Stomach (tissue), 9 donors: ENCODE results near the gene CHST11. TPM values are rescaled to one million over a fixed set of nuclear protein-coding genes. Genes with fewer than 3 reads are reported as not detected.

ENCODE experiments used
- DNase-seq, 2 donors: peaks; one replicate each; pipeline versions ENCODE4 v3.0.0 to v3.0.0-alpha.2; 2013 to 2019
- H3K27ac ChIP-seq, 5 donors: fragments of 200-600 bp in 4 of 5; sonication (generic) in 4 of 5; one replicate each; pipeline ENCODE4 v1.5.1; 2013 to 2019; ENCODE audit warnings: mild to moderate bottlenecking in 1 of 5, moderate library complexity in 1 of 5
- H3K27me3 ChIP-seq, 3 donors: fragments of 200-600 bp; sonication (generic); one replicate each; pipeline ENCODE4 v1.5.1; 2017 to 2019; ENCODE audit warnings: mixed run types in 1 of 3
- H3K36me3 ChIP-seq, 4 donors: fragments of 200-600 bp; sonication (generic); 1 replicate in 3 of 4; 2 replicates in 1 of 4; pipeline ENCODE4 v1.5.1; 2016 to 2019
- H3K4me1 ChIP-seq, 4 donors: fragments of 200-600 bp; sonication (generic); one replicate each; pipeline ENCODE4 v1.5.1; 2016 to 2019
- H3K4me3 ChIP-seq, 4 donors: fragments of 200-600 bp; sonication (generic) in 3 of 4; one replicate each; pipeline ENCODE4 v1.5.1; 2016 to 2019; ENCODE audit warnings: mild to moderate bottlenecking in 1 of 4
- H3K9me3 ChIP-seq, 4 donors: fragments of 200-600 bp; sonication (generic); one replicate each; pipeline ENCODE4 v1.5.1; 2016 to 2019
- EP300 ChIP-seq: sonication (generic); formaldehyde crosslinking; IDR thresholded peaks from one replicate; pipeline ENCODE4 v1.6.1; 2017; ENCODE audit warnings: antibody characterized with exemption
- POLR2A ChIP-seq, 4 donors: fragments of 450-650 bp; IDR thresholded peaks; one replicate each; pipeline ENCODE4 v1.6.1; 2016; ENCODE audit warnings: antibody characterized with exemption in 4 of 4, control low read depth in 2 of 4, mild to moderate bottlenecking in 1 of 4, moderate library complexity in 1 of 4
- POLR2AphosphoS5 ChIP-seq, 3 donors: sonication (generic); formaldehyde crosslinking; IDR thresholded peaks; one replicate each; pipeline ENCODE4 v1.6.1; 2016; ENCODE audit warnings: antibody characterized with exemption in 3 of 3
- WGBS, 5 donors: extraction: QIAGEN DNeasy Blood & Tissue Kit in 3 of 5; methylation state at CpG; one replicate each; pipeline versions ENCODE4 v1.1.5 to v1.1.7; 2013 to 2018; 5-methylcytosine and 5-hydroxymethylcytosine counted together
- intact Hi-C: fragments of 100-400 bp; cut with DNase I; formaldehyde crosslinking; loops from one replicate; pipeline ENCODE4 v1.15.1; 2023; ENCODE audit warnings: low total_unique reads
- polyA plus RNA-seq, 3 donors: library from polyadenylated mRNA; stranded (reverse); fragments of 200-250 nt; gene quantifications; one replicate each; pipeline ENCODE4 v1.2.3, GENCODE V29; 2013
- total RNA-seq, 5 donors: library from RNA; depleted of rRNA; stranded (reverse); fragments of >200 nt; gene quantifications; one replicate each; pipeline versions ENCODE4 v1.1.0 to v1.2.3, GENCODE V29; 2014 to 2016
- TF ChIP-seq, protein P1 (sequence below), 7 experiments: fragments of 450-650 bp in 4 of 7; fragments of 200-600 bp in 3 of 7; sonication (generic) in 3 of 7; IDR thresholded peaks; one replicate each; pipeline ENCODE4 v1.5.1; 2016 to 2019; ENCODE audit warnings: antibody characterized with exemption in 7 of 7, control low read depth in 2 of 7, mild to moderate bottlenecking in 1 of 7
- donor health status: healthy with polysubstance abuse.
- donor health status: Bipolar disorder and iron deficiency.
- donor health status: healthy.

CHST11 gene
- total and polyA plus RNA-seq, 8 donors, result 2.3 to 192 (median 18.6) TPM

DNA sequence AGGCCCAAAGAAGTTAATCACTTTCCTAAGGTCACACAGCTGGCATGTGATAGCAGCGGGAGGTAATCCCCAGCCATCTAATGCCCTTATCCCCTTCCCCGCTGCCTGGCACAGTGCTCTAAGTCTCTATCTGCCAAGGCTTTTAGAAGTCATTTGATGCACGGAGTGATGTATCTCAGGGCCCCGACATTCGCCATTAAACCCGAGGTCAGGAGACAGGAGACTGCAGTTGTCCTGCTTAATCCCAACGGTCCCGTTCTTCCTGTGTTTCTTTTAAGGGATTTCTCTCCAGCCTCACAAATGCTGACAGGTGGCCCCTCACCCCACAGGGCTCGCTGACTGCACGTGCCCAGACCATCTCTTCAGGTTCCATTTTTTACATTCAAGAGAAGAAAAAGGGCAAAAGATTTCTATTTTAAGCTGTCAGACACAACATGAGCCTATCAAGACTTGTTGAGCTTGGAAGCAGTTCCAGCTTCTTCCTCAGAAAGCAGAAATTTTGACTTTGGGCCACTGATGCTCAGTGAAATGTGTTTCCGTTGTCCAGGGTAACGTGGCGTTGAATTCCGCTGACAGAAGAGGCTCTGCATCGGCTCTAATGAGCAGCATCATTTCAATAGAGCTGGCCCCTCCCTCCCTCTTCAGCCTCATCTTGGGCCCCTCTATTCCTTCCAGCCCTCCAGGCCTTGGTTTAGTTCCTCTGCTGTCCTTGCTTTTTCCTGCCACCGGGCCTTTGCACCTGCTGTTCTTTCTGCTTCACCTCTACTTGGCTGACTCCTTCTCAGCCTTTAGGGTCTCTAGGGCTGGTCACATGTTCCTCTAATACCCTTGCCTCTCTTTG lies 171.5 kb downstream of the CHST11 start:
- intact Hi-C loops, result no loop called here
- TF ChIP-seq POLR2A (IDR thresholded peaks at IDR 0.05) (no peak), POLR2AphosphoS5 (IDR thresholded peaks at IDR 0.05) (no peak), EP300 (no peak)
- TF ChIP-seq, protein P1, sequence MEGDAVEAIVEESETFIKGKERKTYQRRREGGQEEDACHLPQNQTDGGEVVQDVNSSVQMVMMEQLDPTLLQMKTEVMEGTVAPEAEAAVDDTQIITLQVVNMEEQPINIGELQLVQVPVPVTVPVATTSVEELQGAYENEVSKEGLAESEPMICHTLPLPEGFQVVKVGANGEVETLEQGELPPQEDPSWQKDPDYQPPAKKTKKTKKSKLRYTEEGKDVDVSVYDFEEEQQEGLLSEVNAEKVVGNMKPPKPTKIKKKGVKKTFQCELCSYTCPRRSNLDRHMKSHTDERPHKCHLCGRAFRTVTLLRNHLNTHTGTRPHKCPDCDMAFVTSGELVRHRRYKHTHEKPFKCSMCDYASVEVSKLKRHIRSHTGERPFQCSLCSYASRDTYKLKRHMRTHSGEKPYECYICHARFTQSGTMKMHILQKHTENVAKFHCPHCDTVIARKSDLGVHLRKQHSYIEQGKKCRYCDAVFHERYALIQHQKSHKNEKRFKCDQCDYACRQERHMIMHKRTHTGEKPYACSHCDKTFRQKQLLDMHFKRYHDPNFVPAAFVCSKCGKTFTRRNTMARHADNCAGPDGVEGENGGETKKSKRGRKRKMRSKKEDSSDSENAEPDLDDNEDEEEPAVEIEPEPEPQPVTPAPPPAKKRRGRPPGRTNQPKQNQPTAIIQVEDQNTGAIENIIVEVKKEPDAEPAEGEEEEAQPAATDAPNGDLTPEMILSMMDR (IDR thresholded peaks at IDR 0.05), result no peak
- WGBS, 5 donors, result 73 to 91% (median 89%) methylated on average over 16 of the region's 16 CpGs
- no peaks in the 10 kb centered on the region for H3K9me3 ChIP-seq
- H3K27ac ChIP-seq, result no peak overlapping the region
- H3K36me3 ChIP-seq, result no peaks in the 10 kb centered on the region
- DNase-seq, result peak in 1 of 2 donors; percentile 63
- H3K27me3 ChIP-seq, result no peaks in the 10 kb centered on the region
- no peak overlapping the region for H3K4me3 ChIP-seq
- peaks cover 0 to 11% (median 5%) of the 10 kb centered on the region in 4 donors for H3K4me1 ChIP-seq

DNA sequence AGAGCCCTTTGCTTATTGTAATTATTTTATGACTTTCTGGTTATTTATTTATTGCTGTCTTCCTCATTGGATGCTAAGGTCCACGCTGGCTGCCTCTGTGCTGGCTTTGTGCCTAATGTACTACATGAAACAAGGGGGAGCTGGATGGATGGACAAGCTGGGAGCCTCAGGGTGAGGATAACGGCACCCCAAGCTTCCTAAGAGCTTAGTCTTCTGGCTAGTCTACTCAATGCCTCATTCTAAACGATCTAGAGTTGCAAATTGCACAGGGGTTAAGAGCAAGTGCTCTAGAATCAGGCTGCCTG lies 172.0 kb downstream of the CHST11 start:
- Histone ChIP-seq H3K27ac (no peak overlapping the region), H3K27me3 (no peaks in the 10 kb centered on the region), H3K4me1 (peaks cover 0 to 11% (median 5%) of the 10 kb centered on the region in 4 donors), H3K4me3 (no peak overlapping the region), H3K36me3 (no peaks in the 10 kb centered on the region), H3K9me3 (no peaks in the 10 kb centered on the region)
- TF ChIP-seq, protein P1 (IDR thresholded peaks at IDR 0.05), result no peak
- TF ChIP-seq EP300, result no peak
- no peak for TF ChIP-seq POLR2A (IDR thresholded peaks at IDR 0.05)
- TF ChIP-seq POLR2AphosphoS5 (IDR thresholded peaks at IDR 0.05), result no peak
- DNase-seq, result no peak
- intact Hi-C loops, result no loop called here
- 71 to 84% (median 82%) methylated on average over 3 of the region's 3 CpGs for WGBS, 5 donors

DNA sequence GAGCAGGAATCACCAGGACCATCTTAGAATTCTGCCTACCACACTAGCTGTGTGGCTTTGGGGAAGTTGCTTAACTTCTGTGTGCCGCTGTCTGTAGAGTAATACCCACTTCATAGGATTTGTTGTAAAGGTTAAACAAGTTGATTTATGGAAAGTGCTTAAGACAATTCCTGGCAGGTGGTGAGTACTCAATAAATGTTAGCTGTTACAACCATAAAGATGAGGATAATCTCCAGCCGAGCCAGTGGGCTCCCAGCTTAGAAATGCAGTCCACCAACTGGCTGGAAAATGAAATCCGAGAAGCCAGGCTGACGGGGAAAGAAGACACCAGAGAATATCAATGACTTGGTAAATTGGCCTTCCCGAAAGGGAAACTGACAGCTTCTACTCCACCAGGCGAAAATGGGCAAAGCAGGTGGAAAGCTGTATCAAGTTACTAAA lies 173.5 kb downstream of the CHST11 start:
- no peak for DNase-seq
- TF ChIP-seq POLR2A (IDR thresholded peaks at IDR 0.05) (no peak), EP300 (no peak), POLR2AphosphoS5 (IDR thresholded peaks at IDR 0.05) (no peak)
- TF ChIP-seq, protein P1 (IDR thresholded peaks at IDR 0.05), result no peak
- Histone ChIP-seq H3K4me1 (peaks cover 0 to 11% (median 5%) of the 10 kb centered on the region in 4 donors), H3K27me3 (no peaks in the 10 kb centered on the region), H3K36me3 (no peaks in the 10 kb centered on the region), H3K9me3 (no peaks in the 10 kb centered on the region), H3K27ac (no peak overlapping the region), H3K4me3 (no peak overlapping the region)
- intact Hi-C loops, result no loop called here
- WGBS, 5 donors, result 77 to 90% (median 85%) methylated on average over 6 of the region's 6 CpGs

DNA sequence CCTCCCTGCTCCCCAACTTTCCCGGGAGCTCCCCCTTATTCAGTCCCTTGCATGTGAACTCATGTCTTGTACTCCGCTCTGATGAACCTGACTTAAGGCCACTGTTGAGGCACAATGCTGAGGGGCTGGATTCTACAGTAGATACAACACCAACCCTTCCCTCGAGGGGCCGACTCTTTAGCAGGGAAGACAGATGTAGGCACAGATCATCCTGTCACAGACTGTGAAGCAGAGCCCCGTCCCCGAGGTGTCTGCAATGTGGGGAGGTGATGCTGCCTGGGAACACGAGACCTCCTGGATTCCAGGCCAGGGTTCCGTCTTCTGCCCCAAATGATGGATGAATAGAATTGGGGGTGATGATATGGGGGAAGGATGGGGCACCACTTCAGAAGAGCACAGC lies 175.1 kb downstream of the CHST11 start:
- no peaks in the 10 kb centered on the region for H3K9me3 ChIP-seq
- H3K27me3 ChIP-seq, result no peaks in the 10 kb centered on the region
- 93 to 99% (median 96%) methylated on average over 8 of the region's 8 CpGs for WGBS, 5 donors
- no peak for DNase-seq
- no peak for TF ChIP-seq POLR2AphosphoS5 (IDR thresholded peaks at IDR 0.05)
- no peak for TF ChIP-seq POLR2A (IDR thresholded peaks at IDR 0.05)
- TF ChIP-seq, protein P1 (IDR thresholded peaks at IDR 0.05), result no peak
- no peak for TF ChIP-seq EP300
- intact Hi-C loops, result no loop called here
- H3K4me3 ChIP-seq, result no peak overlapping the region
- H3K4me1 ChIP-seq, result peaks cover 0 to 17% (median 5%) of the 10 kb centered on the region in 4 donors
- H3K36me3 ChIP-seq, result no peaks in the 10 kb centered on the region
- no peak overlapping the region for H3K27ac ChIP-seq
